Neural progenitor cell (in vitro differentiated cells): ENCODE results near the gene PTPRN2. TPM values are rescaled to one million over a fixed set of nuclear protein-coding genes. Genes with fewer than 3 reads are reported as not detected.

Experiments used
- DNase-seq: peaks from one replicate; pipeline ENCODE4 v3.0.0-alpha.2; 2016; ENCODE audit warnings: low spot score
- H2AFZ ChIP-seq: fragments of 200-600 bp; sonication (generic); replicated peaks from 2 replicates; pipeline ENCODE4 v1.6.1; 2016; ENCODE audit warnings: antibody characterized with exemption
- H3F3A ChIP-seq: fragments of 200-600 bp; sonication (generic); 2 replicates; pipeline ENCODE4 v1.6.1; 2016; ENCODE audit warnings: antibody characterized with exemption, low read depth
- H3K27ac ChIP-seq: fragments of 200-600 bp; sonication (generic); 2 replicates; pipeline ENCODE4 v1.5.1; 2016; ENCODE audit warnings: mild to moderate bottlenecking
- H3K27me3 ChIP-seq: fragments of 200-600 bp; sonication (generic); 2 replicates; pipeline ENCODE4 v1.6.1; 2016; ENCODE audit warnings: mild to moderate bottlenecking, moderate library complexity
- H3K36me3 ChIP-seq: fragments of 200-600 bp; sonication (generic); 2 replicates; pipeline ENCODE4 v1.5.1; 2016
- H3K4me1 ChIP-seq: fragments of 200-600 bp; sonication (generic); 2 replicates; pipeline ENCODE4 v1.6.1; 2016; ENCODE audit warnings: mixed run types
- H3K4me2 ChIP-seq: fragments of 200-600 bp; sonication (generic); 2 replicates; pipeline ENCODE4 v1.6.1; 2016
- H3K4me3 ChIP-seq: fragments of 200-600 bp; sonication (generic); 2 replicates; pipeline ENCODE4 v1.5.1; 2016
- H3K79me2 ChIP-seq: fragments of 200-600 bp; sonication (generic); 2 replicates; pipeline ENCODE4 v1.6.1; 2016; ENCODE audit warnings: low read depth
- H3K9ac ChIP-seq: fragments of 200-600 bp; sonication (generic); 2 replicates; pipeline ENCODE4 v1.6.1; 2016
- H3K9me3 ChIP-seq: fragments of 200-600 bp; sonication (generic); 2 replicates; pipeline ENCODE4 v1.5.1; 2016; ENCODE audit warnings: low read depth
- H4K20me1 ChIP-seq: fragments of 200-600 bp; sonication (generic); 2 replicates; pipeline ENCODE4 v1.6.1; 2016; ENCODE audit warnings: low read depth
- H3K27ac Mint-ChIP-seq: 3 replicates; pipeline ENCODE4 v1.8.0; 2021; ENCODE audit warnings: mixed read lengths
- H3K27me3 Mint-ChIP-seq: 2 replicates; pipeline ENCODE4 v1.8.0; 2022; ENCODE audit warnings: low read depth, mild to moderate bottlenecking, inconsistent platforms, moderate library complexity, mixed read lengths; ENCODE audit not compliant: insufficient read depth
- H3K36me3 Mint-ChIP-seq: 3 replicates; pipeline ENCODE4 v1.8.0; 2021; ENCODE audit warnings: mixed read lengths
- H3K4me1 Mint-ChIP-seq: 3 replicates; pipeline ENCODE4 v1.8.0; 2021; ENCODE audit warnings: mixed read lengths
- H3K4me3 Mint-ChIP-seq: 3 replicates; pipeline ENCODE4 v1.8.0; 2021; ENCODE audit warnings: mild to moderate bottlenecking, moderate library complexity, mixed read lengths
- H3K9me3 Mint-ChIP-seq: 3 replicates; pipeline ENCODE4 v1.8.0; 2020; ENCODE audit warnings: mixed read lengths
- CTCF ChIP-seq: fragments of 200-600 bp; sonication (generic); IDR thresholded peaks from 2 replicates; pipeline ENCODE4 v1.5.1; 2017; ENCODE audit warnings: antibody characterized with exemption, mild to moderate bottlenecking
- EZH2 ChIP-seq: fragments of 200-600 bp; sonication (generic); IDR thresholded peaks from 2 replicates; pipeline ENCODE4 v1.6.1; 2017; ENCODE audit warnings: antibody characterized with exemption, mild to moderate bottlenecking, moderate library complexity
- EZH2phosphoT487 ChIP-seq: fragments of 200-600 bp; sonication (generic); IDR thresholded peaks from 2 replicates; pipeline ENCODE4 v1.6.1; 2017; ENCODE audit warnings: antibody characterized with exemption
- total RNA-seq: library from RNA; depleted of rRNA; stranded (reverse); fragments of >200 nt; gene quantifications from 2 replicates; pipeline ENCODE4 v1.2.3, GENCODE V29; 2015; ENCODE audit warnings: low replicate concordance

PTPRN2 gene
- total RNA-seq, 1 donor from 2014 or later: 3.0 TPM

- Histone ChIP-seq H3K36me3 (no peaks in the 10 kb centered on the region), H2AFZ (no peak overlapping the region), H3K79me2 (no peaks in the 10 kb centered on the region), H3K27ac (peak overlapping the region; percentile 5), H3F3A (peaks cover 19% of the 10 kb centered on the region), H3K27me3 (no peaks in the 10 kb centered on the region), H3K9me3 (peaks cover 24% of the 10 kb centered on the region), H3K4me1 (peaks cover 16% of the 10 kb centered on the region), H3K9ac (no peak overlapping the region), H4K20me1 (no peaks in the 10 kb centered on the region), H3K4me3 (no peak overlapping the region), H3K4me2 (peak overlapping the region; percentile 57)
- Mint-ChIP-seq H3K9me3 (peaks cover 50% of the 10 kb centered on the region), H3K4me1 (peaks cover 7% of the 10 kb centered on the region), H3K27me3 (peaks cover 6% of the 10 kb centered on the region), H3K4me3 (no peak overlapping the region), H3K27ac (no peak overlapping the region), H3K36me3 (peaks cover 5% of the 10 kb centered on the region)
- TF ChIP-seq EZH2: no peak
- peak; percentile 36 for DNase-seq
These were observed 295.6 kb downstream of the PTPRN2 start for GRCh38 chr7:158291998-158292397.

GRCh38 chr7:158289761-158290523, 297.7 kb downstream of the PTPRN2 start:
- peaks cover 49% of the 10 kb centered on the region for H3K9me3 Mint-ChIP-seq
- DNase-seq: no peak
- no peak overlapping the region for H3K4me2 ChIP-seq

GRCh38 chr7:158289231-158289630, 298.4 kb downstream of the PTPRN2 start:
- TF ChIP-seq EZH2 (no peak), EZH2phosphoT487 (no peak), CTCF (no peak)
- no peak overlapping the region for H2AFZ ChIP-seq
- H3K4me3 Mint-ChIP-seq: no peak overlapping the region
- no peak overlapping the region for H3K27ac ChIP-seq
- no peaks in the 10 kb centered on the region for H3K27me3 ChIP-seq
- DNase-seq: no peak
- no peaks in the 10 kb centered on the region for H3K79me2 ChIP-seq
- H3K4me2 ChIP-seq: no peak overlapping the region
- no peak overlapping the region for H3K27ac Mint-ChIP-seq
- H3K36me3 ChIP-seq: peaks cover 6% of the 10 kb centered on the region
- peaks cover 2% of the 10 kb centered on the region for H3K36me3 Mint-ChIP-seq
- peaks cover 16% of the 10 kb centered on the region for H3K4me1 ChIP-seq
- H3K4me3 ChIP-seq: no peak overlapping the region
- no peak overlapping the region for H3K9ac ChIP-seq
- H3K4me1 Mint-ChIP-seq: peaks cover 7% of the 10 kb centered on the region
- H3K27me3 Mint-ChIP-seq: peaks cover 2% of the 10 kb centered on the region
- H3F3A ChIP-seq: peaks cover 19% of the 10 kb centered on the region
- no peaks in the 10 kb centered on the region for H4K20me1 ChIP-seq
- H3K9me3 ChIP-seq: peaks cover 30% of the 10 kb centered on the region
- H3K9me3 Mint-ChIP-seq: peaks cover 46% of the 10 kb centered on the region

More at GRCh38 chr7:158289761-158290523, 297.7 kb downstream of the PTPRN2 start:
- H3K4me3 ChIP-seq: no peak overlapping the region
- H3K27me3 Mint-ChIP-seq: peaks cover 2% of the 10 kb centered on the region
- peaks cover 6% of the 10 kb centered on the region for H3K36me3 ChIP-seq
- H3K27ac ChIP-seq: no peak overlapping the region
- H3K27me3 ChIP-seq: no peaks in the 10 kb centered on the region
- TF ChIP-seq CTCF: no peak
- TF ChIP-seq EZH2: no peak
- no peak for TF ChIP-seq EZH2phosphoT487
- no peak overlapping the region for H2AFZ ChIP-seq
- H3F3A ChIP-seq: peaks cover 19% of the 10 kb centered on the region
- H4K20me1 ChIP-seq: no peaks in the 10 kb centered on the region
- peaks cover 16% of the 10 kb centered on the region for H3K4me1 ChIP-seq
- H3K27ac Mint-ChIP-seq: no peak overlapping the region
- H3K9ac ChIP-seq: no peak overlapping the region
- H3K36me3 Mint-ChIP-seq: peaks cover 2% of the 10 kb centered on the region
- H3K4me1 Mint-ChIP-seq: peaks cover 7% of the 10 kb centered on the region
- no peaks in the 10 kb centered on the region for H3K79me2 ChIP-seq
- H3K9me3 ChIP-seq: peaks cover 30% of the 10 kb centered on the region
- no peak overlapping the region for H3K4me3 Mint-ChIP-seq

GRCh38 chr7:158286210-158286609, 301.4 kb downstream of the PTPRN2 start:
- Mint-ChIP-seq H3K27ac (no peak overlapping the region), H3K4me1 (peaks cover 9% of the 10 kb centered on the region), H3K4me3 (no peak overlapping the region), H3K36me3 (peaks cover 2% of the 10 kb centered on the region), H3K27me3 (peaks cover 6% of the 10 kb centered on the region), H3K9me3 (peaks cover 38% of the 10 kb centered on the region)
- Histone ChIP-seq H3K79me2 (no peaks in the 10 kb centered on the region), H3K9ac (no peak overlapping the region), H3K4me3 (no peak overlapping the region), H3K4me1 (peaks cover 1% of the 10 kb centered on the region), H3K9me3 (peaks cover 30% of the 10 kb centered on the region), H3F3A (peaks cover 2% of the 10 kb centered on the region), H3K27me3 (no peaks in the 10 kb centered on the region), H4K20me1 (no peaks in the 10 kb centered on the region), H2AFZ (no peak overlapping the region), H3K36me3 (peaks cover 6% of the 10 kb centered on the region), H3K4me2 (no peak overlapping the region), H3K27ac (no peak overlapping the region)
- TF ChIP-seq EZH2 (no peak), EZH2phosphoT487 (no peak), CTCF (no peak)
- no peak for DNase-seq
